Large intestine (tissue), 3 donors: ENCODE results near the gene MBD3L3. TPM values are rescaled to one million over a fixed set of nuclear protein-coding genes. Genes with fewer than 3 reads are reported as not detected.
A peak's percentile ranks its signal among the peaks of the same experiment; 100 is the strongest.
"Not testable (repeated sequence)": the region's sequence is repeated elsewhere in the genome, so short reads cannot be mapped to it uniquely, and the experiment has no call there.

Experiments used
- DNase-seq, 2 donors: peaks; one replicate each; pipeline versions ENCODE4 v3.0.0 to v3.0.0-alpha.2; 2013
- H3K27ac ChIP-seq: one replicate; pipeline ENCODE4 v1.5.1; 2013; ENCODE audit warnings: low read length
- H3K27me3 ChIP-seq: 2 replicates; pipeline ENCODE4 v1.6.1; 2013; ENCODE audit warnings: low read length; ENCODE audit not compliant: control insufficient read depth, insufficient read depth
- H3K36me3 ChIP-seq: 2 replicates; pipeline ENCODE4 v1.6.1; 2013; ENCODE audit warnings: low read length; ENCODE audit not compliant: control insufficient read depth, insufficient read depth
- H3K4me1 ChIP-seq: one replicate; pipeline ENCODE4 v1.6.1; 2013; ENCODE audit warnings: low read length; ENCODE audit not compliant: control insufficient read depth, insufficient read depth
- H3K4me3 ChIP-seq: one replicate; pipeline ENCODE4 v1.5.1; 2013; ENCODE audit warnings: low read length
- H3K9me3 ChIP-seq: one replicate; pipeline ENCODE4 v1.6.1; 2013; ENCODE audit warnings: mild to moderate bottlenecking, low read depth, low read length, moderate library complexity; ENCODE audit not compliant: control insufficient read depth
- WGBS: methylation state at CpG from one replicate; pipeline ENCODE4 v1.1.5; 2013; ENCODE audit warnings: low lambda C conversion rate; ENCODE audit not compliant: insufficient coverage; 5-methylcytosine and 5-hydroxymethylcytosine counted together
- polyA plus RNA-seq: library from polyadenylated mRNA; unstranded; fragments of 120-200 nt; gene quantifications from one replicate; pipeline ENCODE4 v1.2.1, GENCODE V29; 2013

Gene MBD3L3
- polyA plus RNA-seq, 1 donor = not detected

DNA sequence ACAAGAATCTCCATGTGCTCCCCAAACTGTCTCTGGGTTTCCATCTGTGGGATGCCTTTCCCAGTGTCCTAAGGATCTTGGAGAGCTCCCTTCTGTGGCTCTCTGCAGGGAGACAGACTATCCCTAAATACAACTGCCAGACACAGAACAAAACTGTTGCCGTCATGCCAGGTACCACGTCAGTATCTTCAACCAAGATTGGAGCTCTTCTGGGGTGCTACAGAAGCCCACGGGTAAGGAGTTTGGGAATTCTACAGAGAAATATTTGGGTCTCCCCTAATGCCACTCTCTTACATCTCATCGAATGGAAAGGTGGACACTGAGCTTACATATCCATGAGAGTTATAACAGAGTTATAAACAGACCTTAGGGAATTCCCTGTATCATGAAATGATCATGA is 4.9 kb upstream of the MBD3L3 start:
- Histone ChIP-seq H3K9me3 (peaks cover 5% of the 10 kb centered on the region), H3K4me3 (no peak overlapping the region), H3K27me3 (no peaks in the 10 kb centered on the region), H3K27ac (no peak overlapping the region), H3K36me3 (no peaks in the 10 kb centered on the region), H3K4me1 (no peaks in the 10 kb centered on the region)
- WGBS = no CpG with 5 or more reads among the region's 4 CpGs
- DNase-seq = peak in 1 of 2 donors; percentile 0

DNA sequence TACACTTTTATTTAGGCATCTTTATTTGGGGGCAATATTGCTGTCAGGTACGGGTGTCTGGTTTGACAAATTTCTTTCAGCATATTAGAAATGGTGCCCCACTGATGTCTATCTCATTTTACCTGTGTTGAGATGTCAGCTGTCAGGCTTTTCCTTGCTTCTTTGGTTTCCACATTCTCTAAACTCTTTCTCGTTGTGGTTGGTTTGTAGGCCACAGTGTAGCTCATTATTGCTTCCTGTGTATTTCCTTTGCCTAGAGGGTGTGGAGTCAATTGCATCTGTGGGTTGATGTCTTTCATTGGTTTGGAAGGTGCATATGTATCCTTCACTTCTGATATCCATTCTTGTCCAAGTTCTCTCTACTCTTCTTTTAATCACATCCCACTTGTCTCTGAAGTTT is 1.5 kb upstream of the MBD3L3 start:
- not testable (repeated sequence) for H3K4me1 ChIP-seq, H3K9me3 ChIP-seq, H3K27me3 ChIP-seq, DNase-seq, H3K27ac ChIP-seq, H3K36me3 ChIP-seq, H3K4me3 ChIP-seq
- WGBS = no CpG with 5 or more reads among the region's 2 CpGs

DNA sequence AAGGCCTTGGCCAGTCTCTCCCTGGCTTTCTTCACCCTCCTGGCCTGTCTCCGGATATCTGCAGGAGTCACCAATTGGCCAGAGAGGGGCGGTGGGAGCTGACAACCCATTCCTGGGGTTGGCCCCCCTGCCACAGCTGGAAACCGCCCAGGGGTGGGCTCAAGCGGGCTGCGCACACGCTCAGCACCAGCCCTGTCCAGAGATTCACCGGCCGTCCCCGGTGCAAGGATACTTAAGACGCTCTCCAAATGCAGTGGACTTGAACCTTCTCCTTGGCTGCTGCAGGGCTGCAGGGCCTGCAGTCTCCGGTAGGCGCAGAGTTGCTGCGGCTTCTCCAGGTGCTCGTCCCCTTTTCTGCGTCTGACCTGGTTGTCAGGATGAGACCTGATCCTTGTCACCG is 2.1 kb downstream of the MBD3L3 start:
- WGBS = no CpG with 5 or more reads among the region's 16 CpGs
- H3K27me3 ChIP-seq, H3K4me1 ChIP-seq, H3K36me3 ChIP-seq, DNase-seq, H3K9me3 ChIP-seq, H3K4me3 ChIP-seq, H3K27ac ChIP-seq: not testable (repeated sequence)

DNA sequence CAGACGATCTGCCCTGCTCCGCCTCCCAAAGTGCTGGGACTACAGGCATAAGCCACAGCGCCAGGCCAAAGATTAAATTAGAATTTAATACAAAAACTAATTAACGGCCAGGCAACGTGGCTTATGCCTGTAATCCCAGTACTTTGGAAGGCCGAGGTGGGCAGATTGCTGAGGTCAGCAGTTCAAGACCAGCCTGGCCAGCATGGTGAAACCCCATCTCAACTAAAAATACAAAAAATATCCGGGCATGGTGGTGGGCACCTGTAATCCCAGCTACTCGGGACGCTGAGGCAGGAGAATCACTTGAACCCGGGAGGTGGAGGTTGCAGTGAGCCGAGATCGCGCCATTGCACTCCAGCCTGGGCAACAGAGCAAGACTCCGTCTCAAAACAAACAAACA is 2.8 kb downstream of the MBD3L3 start:
- not testable (repeated sequence) for H3K27me3 ChIP-seq, H3K4me1 ChIP-seq, H3K9me3 ChIP-seq, DNase-seq, H3K4me3 ChIP-seq, H3K27ac ChIP-seq, H3K36me3 ChIP-seq
- WGBS = 100% methylated on average over 2 of the region's 14 CpGs

DNA sequence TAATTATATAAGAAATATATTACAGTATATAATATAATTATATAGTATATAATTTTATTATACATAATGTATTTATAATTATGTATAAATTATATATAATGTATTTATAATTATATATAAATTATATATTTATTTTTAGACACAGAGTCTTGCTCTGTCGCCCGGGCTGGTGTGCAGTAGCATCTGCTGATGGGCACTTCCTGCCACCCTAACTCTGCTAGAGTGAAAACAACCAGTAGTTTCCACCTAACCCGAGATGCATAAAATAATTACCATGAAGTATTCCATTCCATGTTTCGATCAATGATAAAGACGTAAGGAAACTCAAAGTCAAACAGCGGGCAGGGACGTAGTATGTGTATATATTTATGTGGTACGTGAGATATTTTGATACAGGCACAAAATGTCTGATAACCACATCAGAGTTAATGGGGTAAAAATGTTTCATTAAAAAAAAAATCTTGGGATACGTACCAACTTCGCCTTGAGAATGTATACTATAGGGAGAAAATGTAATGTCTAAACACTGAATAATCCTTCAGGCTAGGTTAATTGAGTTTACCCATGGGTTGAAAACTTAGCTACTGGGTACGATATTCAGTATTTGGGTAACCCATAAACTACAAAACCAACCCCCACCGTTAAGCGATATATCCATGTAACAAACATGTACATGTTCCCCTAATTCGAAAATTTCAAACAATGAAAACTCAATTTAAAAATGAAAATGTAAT is 3.7 kb downstream of the MBD3L3 start:
- 100% methylated on average over 4 of the region's 14 CpGs for WGBS
- not testable (repeated sequence) for H3K27me3 ChIP-seq, H3K36me3 ChIP-seq, H3K9me3 ChIP-seq, H3K4me1 ChIP-seq, DNase-seq, H3K27ac ChIP-seq, H3K4me3 ChIP-seq

DNA sequence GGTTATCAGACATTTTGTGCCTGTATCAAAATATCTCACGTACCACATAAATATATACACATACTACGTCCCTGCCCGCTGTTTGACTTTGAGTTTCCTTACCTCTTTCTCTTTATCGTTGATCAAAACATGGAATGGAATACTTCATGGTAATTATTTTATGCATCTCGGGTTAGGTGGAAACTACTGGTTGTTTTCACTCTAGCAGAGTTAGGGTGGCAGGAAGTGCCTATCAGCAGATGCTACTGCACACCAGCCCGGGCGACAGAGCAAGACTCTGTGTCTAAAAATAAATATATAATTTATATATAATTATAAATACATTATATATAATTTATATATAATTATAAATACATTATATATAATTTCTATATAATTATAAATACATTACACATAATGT is 5.6 kb downstream of the MBD3L3 start:
- H3K4me1 ChIP-seq, H3K27ac ChIP-seq, H3K27me3 ChIP-seq, DNase-seq, H3K9me3 ChIP-seq, H3K36me3 ChIP-seq, H3K4me3 ChIP-seq: not testable (repeated sequence)
- WGBS = 100% methylated on average over 2 of the region's 7 CpGs

DNA sequence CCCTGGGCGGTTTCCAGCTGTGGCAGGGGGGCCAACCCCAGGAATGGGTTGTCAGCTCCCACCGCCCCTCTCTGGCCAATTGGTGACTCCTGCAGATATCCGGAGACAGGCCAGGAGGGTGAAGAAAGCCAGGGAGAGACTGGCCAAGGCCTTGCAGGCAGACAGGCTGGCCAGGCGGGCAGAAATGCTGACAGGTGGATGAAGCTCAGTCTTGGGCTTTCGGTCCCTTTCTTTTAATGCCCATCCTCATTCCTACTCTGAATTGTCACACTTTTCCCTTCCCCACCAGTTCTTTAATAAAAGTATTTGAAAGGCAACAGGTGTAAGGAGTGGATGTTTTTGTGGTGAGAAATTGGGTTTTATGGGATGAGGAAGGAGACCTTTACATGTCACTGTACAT is 7.1 kb downstream of the MBD3L3 start:
- 100% methylated on average over 1 of the region's 5 CpGs for WGBS
- H3K4me3 ChIP-seq, DNase-seq, H3K9me3 ChIP-seq, H3K27ac ChIP-seq, H3K4me1 ChIP-seq, H3K36me3 ChIP-seq, H3K27me3 ChIP-seq: not testable (repeated sequence)

DNA sequence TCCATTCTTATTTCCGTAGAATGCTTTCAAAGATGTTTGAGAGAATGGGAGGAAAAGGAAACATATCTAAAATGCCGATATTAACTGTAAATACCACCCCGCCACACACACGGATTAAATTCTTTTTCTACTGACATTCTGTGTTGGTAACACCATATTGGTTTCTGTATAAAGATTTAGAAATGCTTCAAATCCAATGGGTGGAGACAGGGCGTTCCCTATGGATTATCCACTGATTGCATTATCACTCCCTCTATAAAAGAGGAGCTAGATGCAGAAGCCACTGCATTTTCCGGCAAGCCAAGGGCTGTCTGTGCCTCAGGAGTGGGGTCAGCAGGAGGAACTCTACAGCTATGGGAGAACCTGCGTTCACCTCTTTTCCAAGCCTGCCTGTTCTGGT is 9.5 kb downstream of the MBD3L3 start, which contains the start of gene MBD3L2:
MBD3L2 (plus strand) TSS at position 301 of the 400 bp plus-strand sequence; CDS start at position 354, 53 bp downstream.
- not testable (repeated sequence) for H3K27ac ChIP-seq, DNase-seq, H3K36me3 ChIP-seq, H3K27me3 ChIP-seq, H3K9me3 ChIP-seq, H3K4me1 ChIP-seq, H3K4me3 ChIP-seq
- WGBS = no CpG with 5 or more reads among the region's 7 CpGs

DNA sequence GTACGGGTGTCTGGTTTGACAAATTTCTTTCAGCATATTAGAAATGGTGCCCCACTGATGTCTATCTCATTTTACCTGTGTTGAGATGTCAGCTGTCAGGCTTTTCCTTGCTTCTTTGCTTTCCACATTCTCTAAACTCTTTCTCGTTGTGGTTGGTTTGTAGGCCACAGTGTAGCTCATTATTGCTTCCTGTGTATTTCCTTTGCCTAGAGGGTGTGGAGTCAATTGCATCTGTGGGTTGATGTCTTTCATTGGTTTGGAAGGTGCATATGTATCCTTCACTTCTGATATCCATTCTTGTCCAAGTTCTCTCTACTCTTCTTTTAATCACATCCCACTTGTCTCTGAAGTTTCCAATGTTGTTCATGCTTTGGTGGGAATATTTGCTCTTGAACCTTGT is 16.9 kb downstream of the MBD3L3 start:
- not testable (repeated sequence) for DNase-seq, H3K27me3 ChIP-seq, H3K4me1 ChIP-seq, H3K9me3 ChIP-seq, H3K4me3 ChIP-seq, H3K36me3 ChIP-seq, H3K27ac ChIP-seq
- no CpG with 5 or more reads among the region's 2 CpGs for WGBS

DNA sequence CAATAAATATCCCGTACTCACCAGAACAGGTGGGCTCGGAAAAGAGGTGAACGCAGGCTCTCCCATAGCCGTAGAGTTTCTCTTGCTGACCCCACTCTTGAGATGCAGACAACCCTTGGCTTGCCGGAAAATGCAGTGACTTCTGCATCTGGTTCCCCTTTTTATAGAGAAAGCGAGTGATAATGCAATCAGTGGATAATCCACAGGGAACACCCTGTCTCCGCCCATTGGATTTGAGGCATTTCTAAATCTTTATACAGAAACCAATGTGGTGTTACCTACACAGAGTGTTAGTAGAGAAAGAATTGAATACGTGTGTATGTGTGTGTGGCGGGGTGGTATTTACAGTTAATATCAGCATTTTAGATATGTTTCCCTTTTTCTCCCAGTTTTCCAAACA is 18.4 kb downstream of the MBD3L3 start, which contains the start of gene MBD3L4:
MBD3L4 (minus strand) TSS at position 101 of the 400 bp plus-strand sequence; CDS start at position 66, 35 bp downstream.
- H3K4me3 ChIP-seq, H3K36me3 ChIP-seq, H3K27ac ChIP-seq, H3K27me3 ChIP-seq, H3K4me1 ChIP-seq, H3K9me3 ChIP-seq, DNase-seq: not testable (repeated sequence)
- no CpG with 5 or more reads among the region's 9 CpGs for WGBS

DNA sequence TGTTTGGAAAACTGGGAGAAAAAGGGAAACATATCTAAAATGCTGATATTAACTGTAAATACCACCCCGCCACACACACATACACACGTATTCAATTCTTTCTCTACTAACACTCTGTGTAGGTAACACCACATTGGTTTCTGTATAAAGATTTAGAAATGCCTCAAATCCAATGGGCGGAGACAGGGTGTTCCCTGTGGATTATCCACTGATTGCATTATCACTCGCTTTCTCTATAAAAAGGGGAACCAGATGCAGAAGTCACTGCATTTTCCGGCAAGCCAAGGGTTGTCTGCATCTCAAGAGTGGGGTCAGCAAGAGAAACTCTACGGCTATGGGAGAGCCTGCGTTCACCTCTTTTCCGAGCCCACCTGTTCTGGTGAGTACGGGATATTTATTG is 28.2 kb downstream of the MBD3L3 start, which contains the start of gene MBD3L5:
MBD3L5 (plus strand) TSS at position 301 of the 400 bp plus-strand sequence; CDS start at position 335, 34 bp downstream.
- H3K36me3 ChIP-seq, H3K4me1 ChIP-seq, H3K4me3 ChIP-seq, H3K27me3 ChIP-seq, DNase-seq, H3K27ac ChIP-seq, H3K9me3 ChIP-seq: not testable (repeated sequence)
- WGBS = no CpG with 5 or more reads among the region's 9 CpGs
